Stomach (tissue), 9 donors: ENCODE measurements around the gene TEKTIP1. TPM values are rescaled to one million over a fixed set of nuclear protein-coding genes. Genes with fewer than 3 reads are reported as not detected.

Experiments used
- DNase-seq, 2 donors: peaks; one replicate each; pipeline versions ENCODE4 v3.0.0 to v3.0.0-alpha.2; 2013 to 2019
- H3K27ac ChIP-seq, 5 donors: fragments of 200-600 bp in 4 of 5; sonication (generic) in 4 of 5; one replicate each; pipeline ENCODE4 v1.5.1; 2013 to 2019; ENCODE audit warnings: mild to moderate bottlenecking in 1 of 5, moderate library complexity in 1 of 5
- H3K27me3 ChIP-seq, 3 donors: fragments of 200-600 bp; sonication (generic); one replicate each; pipeline ENCODE4 v1.5.1; 2017 to 2019; ENCODE audit warnings: mixed run types in 1 of 3
- H3K36me3 ChIP-seq, 4 donors: fragments of 200-600 bp; sonication (generic); 1 replicate in 3 of 4; 2 replicates in 1 of 4; pipeline ENCODE4 v1.5.1; 2016 to 2019
- H3K4me1 ChIP-seq, 4 donors: fragments of 200-600 bp; sonication (generic); one replicate each; pipeline ENCODE4 v1.5.1; 2016 to 2019
- H3K4me3 ChIP-seq, 4 donors: fragments of 200-600 bp; sonication (generic) in 3 of 4; one replicate each; pipeline ENCODE4 v1.5.1; 2016 to 2019; ENCODE audit warnings: mild to moderate bottlenecking in 1 of 4
- H3K9me3 ChIP-seq, 4 donors: fragments of 200-600 bp; sonication (generic); one replicate each; pipeline ENCODE4 v1.5.1; 2016 to 2019
- EP300 ChIP-seq: sonication (generic); formaldehyde crosslinking; IDR thresholded peaks from one replicate; pipeline ENCODE4 v1.6.1; 2017; ENCODE audit warnings: antibody characterized with exemption
- POLR2A ChIP-seq, 4 donors: fragments of 450-650 bp; IDR thresholded peaks; one replicate each; pipeline ENCODE4 v1.6.1; 2016; ENCODE audit warnings: antibody characterized with exemption in 4 of 4, control low read depth in 2 of 4, mild to moderate bottlenecking in 1 of 4, moderate library complexity in 1 of 4
- POLR2AphosphoS5 ChIP-seq, 3 donors: sonication (generic); formaldehyde crosslinking; IDR thresholded peaks; one replicate each; pipeline ENCODE4 v1.6.1; 2016; ENCODE audit warnings: antibody characterized with exemption in 3 of 3
- WGBS, 5 donors: extraction: QIAGEN DNeasy Blood & Tissue Kit in 3 of 5; methylation state at CpG; one replicate each; pipeline versions ENCODE4 v1.1.5 to v1.1.7; 2013 to 2018; 5-methylcytosine and 5-hydroxymethylcytosine counted together
- intact Hi-C: fragments of 100-400 bp; cut with DNase I; formaldehyde crosslinking; loops from one replicate; pipeline ENCODE4 v1.15.1; 2023; ENCODE audit warnings: low total_unique reads
- polyA plus RNA-seq, 3 donors: library from polyadenylated mRNA; stranded (reverse); fragments of 200-250 nt; gene quantifications; one replicate each; pipeline ENCODE4 v1.2.3, GENCODE V29; 2013
- total RNA-seq, 5 donors: library from RNA; depleted of rRNA; stranded (reverse); fragments of >200 nt; gene quantifications; one replicate each; pipeline versions ENCODE4 v1.1.0 to v1.2.3, GENCODE V29; 2014 to 2016
- TF ChIP-seq, protein P1 (sequence below), 7 experiments: fragments of 450-650 bp in 4 of 7; fragments of 200-600 bp in 3 of 7; sonication (generic) in 3 of 7; IDR thresholded peaks; one replicate each; pipeline ENCODE4 v1.5.1; 2016 to 2019; ENCODE audit warnings: antibody characterized with exemption in 7 of 7, control low read depth in 2 of 7, mild to moderate bottlenecking in 1 of 7
- donor health status: healthy with polysubstance abuse.
- donor health status: Bipolar disorder and iron deficiency.
- donor health status: healthy.

TEKTIP1 gene
- total and polyA plus RNA-seq, 8 donors = 0.28 to 1.00 TPM; not detected in 6

DNA sequence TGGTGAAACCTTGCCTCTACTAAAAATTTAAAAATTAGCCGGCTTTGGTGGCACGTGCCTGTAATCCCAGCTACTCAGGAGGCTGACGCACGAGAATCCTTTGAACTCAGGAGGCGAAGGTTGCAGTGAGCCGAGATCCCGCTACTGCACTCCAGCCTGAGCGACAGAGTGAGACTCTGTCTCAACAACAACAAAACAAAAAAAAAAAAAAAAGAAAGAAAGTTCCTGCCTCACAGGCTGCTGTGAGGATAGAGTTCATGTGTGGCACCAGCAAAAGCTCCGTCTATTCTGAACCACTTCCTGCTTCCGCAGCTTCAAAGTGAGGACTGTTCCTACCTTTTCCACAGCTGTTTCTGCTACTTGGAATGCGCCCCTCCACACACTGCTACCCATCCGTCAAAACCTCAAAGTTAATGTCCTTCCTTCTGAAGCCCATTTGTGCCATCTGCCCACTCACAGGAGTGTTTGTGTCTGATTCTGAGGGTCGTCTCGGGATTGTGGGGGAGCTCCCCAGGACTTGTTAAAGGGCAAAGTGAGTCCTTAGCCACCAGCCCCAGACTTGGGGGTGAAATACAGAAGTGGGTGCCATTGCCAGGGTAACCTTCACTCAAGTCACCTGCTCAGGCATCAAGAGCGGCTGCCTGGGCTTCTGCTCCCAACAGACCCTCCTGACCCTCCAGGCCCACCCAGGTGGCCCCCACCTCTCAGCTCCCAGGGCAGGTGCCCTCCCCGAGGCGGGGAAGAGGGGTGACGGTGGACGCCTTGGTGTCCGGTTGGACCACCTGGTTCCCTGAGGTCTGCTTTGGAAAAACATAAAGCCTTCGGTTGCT lies 15.5 kb downstream of the TEKTIP1 start:
- Histone ChIP-seq H3K27ac (peak overlapping the region in 3 of 5 donors; percentile 21 to 90 (median 61)), H3K4me1 (peaks cover 22 to 57% (median 41%) of the 10 kb centered on the region in 4 donors), H3K9me3 (no peaks in the 10 kb centered on the region), H3K36me3 (peaks cover 0 to 16% (median 13%) of the 10 kb centered on the region in 4 donors), H3K4me3 (no peak overlapping the region), H3K27me3 (no peaks in the 10 kb centered on the region)
- no peak for DNase-seq
- WGBS, 5 donors = 71 to 80% (median 78%) methylated on average over 21 of the region's 21 CpGs
- no peak for TF ChIP-seq POLR2AphosphoS5 (IDR thresholded peaks at IDR 0.05)
- TF ChIP-seq EP300 = no peak
- TF ChIP-seq, protein P1, sequence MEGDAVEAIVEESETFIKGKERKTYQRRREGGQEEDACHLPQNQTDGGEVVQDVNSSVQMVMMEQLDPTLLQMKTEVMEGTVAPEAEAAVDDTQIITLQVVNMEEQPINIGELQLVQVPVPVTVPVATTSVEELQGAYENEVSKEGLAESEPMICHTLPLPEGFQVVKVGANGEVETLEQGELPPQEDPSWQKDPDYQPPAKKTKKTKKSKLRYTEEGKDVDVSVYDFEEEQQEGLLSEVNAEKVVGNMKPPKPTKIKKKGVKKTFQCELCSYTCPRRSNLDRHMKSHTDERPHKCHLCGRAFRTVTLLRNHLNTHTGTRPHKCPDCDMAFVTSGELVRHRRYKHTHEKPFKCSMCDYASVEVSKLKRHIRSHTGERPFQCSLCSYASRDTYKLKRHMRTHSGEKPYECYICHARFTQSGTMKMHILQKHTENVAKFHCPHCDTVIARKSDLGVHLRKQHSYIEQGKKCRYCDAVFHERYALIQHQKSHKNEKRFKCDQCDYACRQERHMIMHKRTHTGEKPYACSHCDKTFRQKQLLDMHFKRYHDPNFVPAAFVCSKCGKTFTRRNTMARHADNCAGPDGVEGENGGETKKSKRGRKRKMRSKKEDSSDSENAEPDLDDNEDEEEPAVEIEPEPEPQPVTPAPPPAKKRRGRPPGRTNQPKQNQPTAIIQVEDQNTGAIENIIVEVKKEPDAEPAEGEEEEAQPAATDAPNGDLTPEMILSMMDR (IDR thresholded peaks at IDR 0.05) = no peak
- TF ChIP-seq POLR2A (IDR thresholded peaks at IDR 0.05) = no peak
- intact Hi-C loops = no loop called here

- H3K9me3 ChIP-seq = no peaks in the 10 kb centered on the region
- H3K4me1 ChIP-seq = peaks cover 22 to 57% (median 41%) of the 10 kb centered on the region in 4 donors
- intact Hi-C loops = no loop called here
- DNase-seq = peak in 1 of 2 donors; percentile 3
- peaks cover 0 to 4% (median 4%) of the 10 kb centered on the region in 4 donors for H3K36me3 ChIP-seq
- TF ChIP-seq EP300 (no peak), POLR2A (IDR thresholded peaks at IDR 0.05) (no peak)
- TF ChIP-seq, protein P1 (IDR thresholded peaks at IDR 0.05) = no peak
- H3K27me3 ChIP-seq = no peaks in the 10 kb centered on the region
- 48 to 66% (median 58%) methylated on average over 10 to 15 of the region's 15 CpGs for WGBS, 5 donors
- peak overlapping the region in 2 of 5 donors; percentile 86 to 90 for H3K27ac ChIP-seq
- H3K4me3 ChIP-seq = peak overlapping the region; percentile 92 to 99 (median 96)
These were observed 16.9 kb downstream of the TEKTIP1 start for GRCh38 chr19:3555653-3556422.

GRCh38 chr19:3556423-3556977 lies 17.5 kb downstream of the TEKTIP1 start:
- DNase-seq = peak in 1 of 2 donors; percentile 13
- 23 to 33% (median 26%) methylated on average over 8 to 9 of the region's 9 CpGs for WGBS, 5 donors
- Histone ChIP-seq H3K4me1 (peaks cover 22 to 57% (median 41%) of the 10 kb centered on the region in 4 donors), H3K9me3 (no peaks in the 10 kb centered on the region), H3K27ac (peak overlapping the region; percentile 60 to 90 (median 81)), H3K36me3 (no peaks in the 10 kb centered on the region), H3K4me3 (peak overlapping the region; percentile 92 to 99 (median 96)), H3K27me3 (no peaks in the 10 kb centered on the region)
- no peak for TF ChIP-seq POLR2AphosphoS5 (IDR thresholded peaks at IDR 0.05)
- no peak for TF ChIP-seq POLR2A (IDR thresholded peaks at IDR 0.05)
- TF ChIP-seq, protein P1 (IDR thresholded peaks at IDR 0.05) = no peak
- no peak for TF ChIP-seq EP300
- intact Hi-C loops = no loop called here

DNA sequence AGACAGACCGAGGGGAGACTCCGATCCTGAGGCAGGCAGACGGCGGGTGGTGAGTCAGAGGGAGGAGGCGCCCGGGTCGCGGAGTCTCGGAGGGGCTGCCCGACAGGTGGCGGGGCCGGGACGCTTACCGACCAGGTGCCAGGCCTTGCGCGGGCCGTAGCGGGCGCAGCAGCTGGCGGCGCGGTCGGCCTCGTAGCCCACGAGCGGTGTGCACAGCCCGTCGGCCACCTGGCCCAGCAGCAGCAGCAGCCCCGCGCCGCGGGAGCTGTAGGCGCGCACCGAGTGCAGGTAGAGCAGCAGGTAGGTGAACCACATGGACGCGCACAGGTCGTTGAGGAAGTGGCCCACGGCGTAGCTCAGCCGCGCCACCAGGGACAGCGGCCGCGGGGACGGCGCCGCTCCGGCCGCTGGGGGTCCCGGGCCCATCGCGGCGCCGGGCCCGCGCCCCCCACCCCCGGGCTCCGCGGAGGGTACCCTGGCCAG lies 18.0 kb downstream of the TEKTIP1 start:
- TF ChIP-seq POLR2AphosphoS5 (IDR thresholded peaks at IDR 0.05) (no peak), POLR2A (IDR thresholded peaks at IDR 0.05) (no peak), EP300 (no peak)
- TF ChIP-seq, protein P1 (IDR thresholded peaks at IDR 0.05) = no peak
- peaks cover 22 to 57% (median 41%) of the 10 kb centered on the region in 4 donors for H3K4me1 ChIP-seq
- 0 to 1% (median 0%) methylated on average over 11 to 60 of the region's 60 CpGs for WGBS, 5 donors
- peak overlapping the region; percentile 60 to 90 (median 81) for H3K27ac ChIP-seq
- DNase-seq = peak; percentile 48 to 74
- no peaks in the 10 kb centered on the region for H3K36me3 ChIP-seq
- no peaks in the 10 kb centered on the region for H3K27me3 ChIP-seq
- no peaks in the 10 kb centered on the region for H3K9me3 ChIP-seq
- peak overlapping the region; percentile 92 to 99 (median 96) for H3K4me3 ChIP-seq
- intact Hi-C loops = no loop called here
